ENCODE measurements around the gene GALR1. TPM values are rescaled to one million over a fixed set of nuclear protein-coding genes. Genes with fewer than 3 reads are reported as not detected.

GALR1 gene
- total RNA-seq, 1 donor from 2014 or later: not detected

GRCh38 chr18:77314511-77314910 is 64.9 kb downstream of the GALR1 start:
- DNase-seq (ENCODE audit: low spot score): no peak
- no peak overlapping the region for H3K4me3 Mint-ChIP-seq

GRCh38 chr18:77314952-77315351 is 65.3 kb downstream of the GALR1 start:
- H3K4me3 Mint-ChIP-seq: no peak overlapping the region
- DNase-seq (ENCODE audit: low spot score): no peak
- no peaks in the 10 kb centered on the region for H3K9me3 Mint-ChIP-seq
- no peak overlapping the region for H3K27ac Mint-ChIP-seq
- H3K4me1 Mint-ChIP-seq (ENCODE audit: low read depth): no peaks in the 10 kb centered on the region
- H3K27me3 Mint-ChIP-seq (ENCODE audit: insufficient read depth): peaks cover 11% of the 10 kb centered on the region
- intact Hi-C loops (cut with micrococcal nuclease): no loop called here
- no peaks in the 10 kb centered on the region for H3K36me3 Mint-ChIP-seq (ENCODE audit: low read depth)

More at GRCh38 chr18:77314511-77314910, 64.9 kb downstream of the GALR1 start:
- H3K36me3 Mint-ChIP-seq (ENCODE audit: low read depth): no peaks in the 10 kb centered on the region
- H3K27ac Mint-ChIP-seq: no peak overlapping the region
- no peaks in the 10 kb centered on the region for H3K4me1 Mint-ChIP-seq (ENCODE audit: low read depth)
- peaks cover 11% of the 10 kb centered on the region for H3K27me3 Mint-ChIP-seq (ENCODE audit: insufficient read depth)
- intact Hi-C loops (cut with micrococcal nuclease): no loop called here
- no peaks in the 10 kb centered on the region for H3K9me3 Mint-ChIP-seq

GRCh38 chr18:77316008-77316407 is 66.4 kb downstream of the GALR1 start:
- H3K9me3 Mint-ChIP-seq: no peaks in the 10 kb centered on the region
- DNase-seq (ENCODE audit: low spot score): no peak
- peaks cover 13% of the 10 kb centered on the region for H3K27me3 Mint-ChIP-seq (ENCODE audit: insufficient read depth)
- H3K4me1 Mint-ChIP-seq (ENCODE audit: low read depth): no peaks in the 10 kb centered on the region
- no peak overlapping the region for H3K27ac Mint-ChIP-seq
- H3K4me3 Mint-ChIP-seq: no peak overlapping the region
- H3K36me3 Mint-ChIP-seq (ENCODE audit: low read depth): no peaks in the 10 kb centered on the region
- intact Hi-C loops (cut with micrococcal nuclease): no loop called here

- DNase-seq (ENCODE audit: low spot score): no peak
- peaks cover 14% of the 10 kb centered on the region for H3K27me3 Mint-ChIP-seq (ENCODE audit: insufficient read depth)
- no peaks in the 10 kb centered on the region for H3K4me1 Mint-ChIP-seq (ENCODE audit: low read depth)
- H3K4me3 Mint-ChIP-seq: no peak overlapping the region
- intact Hi-C loops (cut with micrococcal nuclease): no loop called here
- H3K9me3 Mint-ChIP-seq: no peaks in the 10 kb centered on the region
- no peak overlapping the region for H3K27ac Mint-ChIP-seq
- no peaks in the 10 kb centered on the region for H3K36me3 Mint-ChIP-seq (ENCODE audit: low read depth)
These were observed 67.0 kb downstream of the GALR1 start for GRCh38 chr18:77316641-77317040.

GRCh38 chr18:77320971-77321559 is 71.4 kb downstream of the GALR1 start:
- no peaks in the 10 kb centered on the region for H3K9me3 Mint-ChIP-seq
- intact Hi-C loops (cut with micrococcal nuclease): no loop called here
- H3K27ac Mint-ChIP-seq: no peak overlapping the region
- no peaks in the 10 kb centered on the region for H3K36me3 Mint-ChIP-seq (ENCODE audit: low read depth)
- DNase-seq (ENCODE audit: low spot score): no peak
- H3K4me1 Mint-ChIP-seq (ENCODE audit: low read depth): no peaks in the 10 kb centered on the region
- no peak overlapping the region for H3K4me3 Mint-ChIP-seq
- H3K27me3 Mint-ChIP-seq (ENCODE audit: insufficient read depth): peaks cover 15% of the 10 kb centered on the region

GRCh38 chr18:77321823-77322805 is 72.5 kb downstream of the GALR1 start:
- DNase-seq (ENCODE audit: low spot score): no peak
- Mint-ChIP-seq H3K27ac (no peak overlapping the region), H3K9me3 (no peaks in the 10 kb centered on the region), H3K36me3 (ENCODE audit: low read depth) (no peaks in the 10 kb centered on the region), H3K27me3 (ENCODE audit: insufficient read depth) (peaks cover 15% of the 10 kb centered on the region), H3K4me3 (no peak overlapping the region), H3K4me1 (ENCODE audit: low read depth) (no peaks in the 10 kb centered on the region)
- intact Hi-C loops (cut with micrococcal nuclease): no loop called here

- no peak overlapping the region for H3K27ac Mint-ChIP-seq
- H3K9me3 Mint-ChIP-seq: no peaks in the 10 kb centered on the region
- no peaks in the 10 kb centered on the region for H3K4me1 Mint-ChIP-seq (ENCODE audit: low read depth)
- DNase-seq (ENCODE audit: low spot score): no peak
- H3K4me3 Mint-ChIP-seq: no peak overlapping the region
- no peaks in the 10 kb centered on the region for H3K36me3 Mint-ChIP-seq (ENCODE audit: low read depth)
- H3K27me3 Mint-ChIP-seq (ENCODE audit: insufficient read depth): peaks cover 9% of the 10 kb centered on the region
- intact Hi-C loops (cut with micrococcal nuclease): no loop called here
These were observed 74.1 kb downstream of the GALR1 start for GRCh38 chr18:77323640-77324299.

Other genes starting within 250 kb of the GALR1 start
- 57.3 and 63.6 TPM in 2 replicates for gene MBP, start 117.1 kb upstream of the GALR1 start, total RNA-seq

Measured in activated T-helper 1 cell treated with anti-CD3 and anti-CD28 coated beads, Interleukin-12 subunit alpha, Interleukin-12 subunit beta, Interleukin-2, Interleukin-4 antibody, amounts not matched to agents 30 ng/mL and 10 ng/mL and 1 ng/mL, durations not matched to agents 14 hours and 24 hours and 36 hours (primary cell).